ENCODE data around the gene RIC8B. TPM values are rescaled to one million over a fixed set of nuclear protein-coding genes. Genes with fewer than 3 reads are reported as not detected.

Gene RIC8B
- polyA plus RNA-seq, 2 of the 4 experiments (the other 2 are of a cell fraction): 10.5 to 25.5 TPM

DNA sequence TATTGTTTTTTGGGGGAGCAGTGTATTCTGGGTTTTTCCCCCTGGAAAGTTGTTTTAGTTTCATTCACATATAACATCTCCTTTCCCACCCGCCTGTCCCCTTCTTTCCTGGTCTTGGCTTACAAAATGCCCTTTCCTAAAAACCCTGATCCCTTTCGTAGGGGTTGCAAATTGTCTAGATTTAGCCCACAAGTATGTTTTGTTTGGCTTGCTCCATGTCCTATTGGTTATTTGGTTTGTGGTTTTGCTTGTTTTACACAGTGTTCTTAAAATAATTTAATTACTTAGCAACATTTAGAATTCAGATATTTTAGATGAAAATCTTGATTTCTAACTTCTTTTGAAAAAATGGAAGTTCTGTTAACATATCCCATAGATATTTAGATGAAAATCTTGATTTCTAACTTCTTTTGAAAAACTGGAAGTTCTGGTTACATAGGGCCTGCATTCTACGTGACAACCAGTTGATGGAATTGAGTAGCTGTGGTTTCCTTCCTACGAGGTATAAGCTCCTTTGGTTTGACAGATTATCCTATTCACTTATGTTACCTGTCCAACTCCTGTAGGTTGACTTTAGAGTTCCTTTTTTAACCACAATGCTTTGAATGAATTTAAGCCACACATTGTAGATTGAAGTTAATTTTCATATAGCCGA, 92.1 kb downstream of the RIC8B start:
- 89% methylated on average over 5 of the region's 5 CpGs for WGBS (ENCODE audit: missing lambda C conversion rate)
- POLR2A ChIA-PET: no interaction called here

GRCh38 chr12:106867651-106868050, 93.2 kb downstream of the RIC8B start:
- Histone ChIP-seq H3K4me1 (peaks cover 25% of the 10 kb centered on the region), H3K4me2 (no peak overlapping the region), H3K9me3 (no peaks in the 10 kb centered on the region), H3K4me3 (no peak overlapping the region), H3K27ac (no peak overlapping the region)
- DNase-seq (ENCODE audit: low read depth in 1 of 2, low spot score in 1 of 2) (no peak), ATAC-seq (no peak), FAIRE-seq (no peak)
- POLR2A ChIA-PET: no interaction called here
- CTCF ChIA-PET: no interaction called here
- no peak for TF ChIP-seq HOXB13 (CRISPR knock-in tag; IDR thresholded peaks at IDR 0.05; ENCODE audit: low read depth)
- no peak for TF ChIP-seq E2F6 (IDR thresholded peaks at IDR 0.05; ENCODE audit: borderline replicate concordance, low read depth)
- TF ChIP-seq, protein P1, sequence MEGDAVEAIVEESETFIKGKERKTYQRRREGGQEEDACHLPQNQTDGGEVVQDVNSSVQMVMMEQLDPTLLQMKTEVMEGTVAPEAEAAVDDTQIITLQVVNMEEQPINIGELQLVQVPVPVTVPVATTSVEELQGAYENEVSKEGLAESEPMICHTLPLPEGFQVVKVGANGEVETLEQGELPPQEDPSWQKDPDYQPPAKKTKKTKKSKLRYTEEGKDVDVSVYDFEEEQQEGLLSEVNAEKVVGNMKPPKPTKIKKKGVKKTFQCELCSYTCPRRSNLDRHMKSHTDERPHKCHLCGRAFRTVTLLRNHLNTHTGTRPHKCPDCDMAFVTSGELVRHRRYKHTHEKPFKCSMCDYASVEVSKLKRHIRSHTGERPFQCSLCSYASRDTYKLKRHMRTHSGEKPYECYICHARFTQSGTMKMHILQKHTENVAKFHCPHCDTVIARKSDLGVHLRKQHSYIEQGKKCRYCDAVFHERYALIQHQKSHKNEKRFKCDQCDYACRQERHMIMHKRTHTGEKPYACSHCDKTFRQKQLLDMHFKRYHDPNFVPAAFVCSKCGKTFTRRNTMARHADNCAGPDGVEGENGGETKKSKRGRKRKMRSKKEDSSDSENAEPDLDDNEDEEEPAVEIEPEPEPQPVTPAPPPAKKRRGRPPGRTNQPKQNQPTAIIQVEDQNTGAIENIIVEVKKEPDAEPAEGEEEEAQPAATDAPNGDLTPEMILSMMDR (IDR thresholded peaks at IDR 0.05): no peak
- no peak for TF ChIP-seq PBX3 (IDR thresholded peaks at IDR 0.05)
- TF ChIP-seq KDM1A (IDR thresholded peaks at IDR 0.05; ENCODE audit: low read depth): no peak
- TF ChIP-seq JUN (IDR thresholded peaks at IDR 0.05): no peak
- no peak for TF ChIP-seq RCOR1 (IDR thresholded peaks at IDR 0.05; ENCODE audit: low read depth, low read length)
- no peak for TF ChIP-seq FOSB (CRISPR knock-in tag; IDR thresholded peaks at IDR 0.05)
- TF ChIP-seq SREBF2 (IDR thresholded peaks at IDR 0.05): no peak
- TF ChIP-seq MAZ (IDR thresholded peaks at IDR 0.05; ENCODE audit: borderline replicate concordance, low read depth, low read length): no peak
- no peak for TF ChIP-seq BHLHE40 (IDR thresholded peaks at IDR 0.05; ENCODE audit: low read depth, low read length)
- TF ChIP-seq NPAS2 (CRISPR knock-in tag; IDR thresholded peaks at IDR 0.05; ENCODE audit: borderline replicate concordance): no peak
- no peak for TF ChIP-seq EHMT2 (IDR thresholded peaks at IDR 0.05; ENCODE audit: low read depth)
- TF ChIP-seq EP300 (IDR thresholded peaks at IDR 0.05): no peak
- no peak for TF ChIP-seq ZNF302 (CRISPR knock-in tag; IDR thresholded peaks at IDR 0.05)
- TF ChIP-seq CEBPB (IDR thresholded peaks at IDR 0.05): no peak
- TF ChIP-seq FOSL2 (IDR thresholded peaks at IDR 0.05): no peak
- TF ChIP-seq FOSL2 (CRISPR knock-in tag; IDR thresholded peaks at IDR 0.05): no peak
- TF ChIP-seq, protein P2, sequence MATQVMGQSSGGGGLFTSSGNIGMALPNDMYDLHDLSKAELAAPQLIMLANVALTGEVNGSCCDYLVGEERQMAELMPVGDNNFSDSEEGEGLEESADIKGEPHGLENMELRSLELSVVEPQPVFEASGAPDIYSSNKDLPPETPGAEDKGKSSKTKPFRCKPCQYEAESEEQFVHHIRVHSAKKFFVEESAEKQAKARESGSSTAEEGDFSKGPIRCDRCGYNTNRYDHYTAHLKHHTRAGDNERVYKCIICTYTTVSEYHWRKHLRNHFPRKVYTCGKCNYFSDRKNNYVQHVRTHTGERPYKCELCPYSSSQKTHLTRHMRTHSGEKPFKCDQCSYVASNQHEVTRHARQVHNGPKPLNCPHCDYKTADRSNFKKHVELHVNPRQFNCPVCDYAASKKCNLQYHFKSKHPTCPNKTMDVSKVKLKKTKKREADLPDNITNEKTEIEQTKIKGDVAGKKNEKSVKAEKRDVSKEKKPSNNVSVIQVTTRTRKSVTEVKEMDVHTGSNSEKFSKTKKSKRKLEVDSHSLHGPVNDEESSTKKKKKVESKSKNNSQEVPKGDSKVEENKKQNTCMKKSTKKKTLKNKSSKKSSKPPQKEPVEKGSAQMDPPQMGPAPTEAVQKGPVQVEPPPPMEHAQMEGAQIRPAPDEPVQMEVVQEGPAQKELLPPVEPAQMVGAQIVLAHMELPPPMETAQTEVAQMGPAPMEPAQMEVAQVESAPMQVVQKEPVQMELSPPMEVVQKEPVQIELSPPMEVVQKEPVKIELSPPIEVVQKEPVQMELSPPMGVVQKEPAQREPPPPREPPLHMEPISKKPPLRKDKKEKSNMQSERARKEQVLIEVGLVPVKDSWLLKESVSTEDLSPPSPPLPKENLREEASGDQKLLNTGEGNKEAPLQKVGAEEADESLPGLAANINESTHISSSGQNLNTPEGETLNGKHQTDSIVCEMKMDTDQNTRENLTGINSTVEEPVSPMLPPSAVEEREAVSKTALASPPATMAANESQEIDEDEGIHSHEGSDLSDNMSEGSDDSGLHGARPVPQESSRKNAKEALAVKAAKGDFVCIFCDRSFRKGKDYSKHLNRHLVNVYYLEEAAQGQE (IDR thresholded peaks at IDR 0.05): no peak
- no peak for TF ChIP-seq ELK1 (IDR thresholded peaks at IDR 0.05; ENCODE audit: low read depth, low read length)
- no peak for TF ChIP-seq CHD2 (IDR thresholded peaks at IDR 0.05; ENCODE audit: low read length, partially characterized antibody)
- WGBS (ENCODE audit: missing lambda C conversion rate): 89% methylated on average over 3 of the region's 3 CpGs

More for the DNA sequence above, 92.1 kb downstream of the RIC8B start:
- CTCF ChIA-PET: interaction anchor here (1.4 to 1.5 kb wide), 3 partner anchors 15 to 481 kb away, joined by 3 read pairs; no protein-coding TSS in a partner anchor
- Histone ChIP-seq H3K27ac (no peak overlapping the region), H3K4me2 (no peak overlapping the region), H3K9me3 (no peaks in the 10 kb centered on the region), H3K4me1 (peaks cover 32% of the 10 kb centered on the region), H3K4me3 (no peak overlapping the region)
- no peak for TF ChIP-seq TP53 (CRISPR knock-in tag; IDR thresholded peaks at IDR 0.05)
- TF ChIP-seq MYC (IDR thresholded peaks at IDR 0.05; ENCODE audit: borderline replicate concordance, low read length): no peak
- TF ChIP-seq CHD2 (IDR thresholded peaks at IDR 0.05; ENCODE audit: low read length, partially characterized antibody): no peak
- no peak for TF ChIP-seq NPAS2 (CRISPR knock-in tag; IDR thresholded peaks at IDR 0.05; ENCODE audit: borderline replicate concordance)
- no peak for TF ChIP-seq ZNF302 (CRISPR knock-in tag; IDR thresholded peaks at IDR 0.05)
- TF ChIP-seq FOSL2 (IDR thresholded peaks at IDR 0.05): no peak
- no peak for TF ChIP-seq FOSL2 (CRISPR knock-in tag; IDR thresholded peaks at IDR 0.05)
- TF ChIP-seq, protein P3, sequence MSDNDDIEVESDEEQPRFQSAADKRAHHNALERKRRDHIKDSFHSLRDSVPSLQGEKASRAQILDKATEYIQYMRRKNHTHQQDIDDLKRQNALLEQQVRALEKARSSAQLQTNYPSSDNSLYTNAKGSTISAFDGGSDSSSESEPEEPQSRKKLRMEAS (IDR thresholded peaks at IDR 0.05): no peak
- FAIRE-seq (no peak), ATAC-seq (no peak), DNase-seq (ENCODE audit: low read depth in 1 of 2, low spot score in 1 of 2) (no peak)
